ENCODE measurements around the gene CEP295NL.
A peak's percentile ranks its signal among the peaks of the same experiment; 100 is the strongest.
"Not testable (repeated sequence)": the region's sequence is repeated elsewhere in the genome, so short reads cannot be mapped to it uniquely, and the experiment has no call there.

CEP295NL gene

GRCh38 chr17:78903101-78903779, at the start of gene CEP295NL:
TSS of gene CEP295NL (minus strand) at chr17:78903201. CDS start at chr17:78901828, 1,373 bp downstream.
- DNase-seq: no peak

- no peak for DNase-seq
Measured at GRCh38 chr17:78952706-78953105, 49.7 kb upstream of the CEP295NL start.

- DNase-seq: no peak
Measured at GRCh38 chr17:78951967-78952551, 49.1 kb upstream of the CEP295NL start.

- DNase-seq: no peak
Measured at GRCh38 chr17:78950870-78951269, 47.9 kb upstream of the CEP295NL start.

- no peak for DNase-seq
Measured at GRCh38 chr17:78947235-78948149, 44.5 kb upstream of the CEP295NL start.

- DNase-seq: no peak
Measured at GRCh38 chr17:78946631-78947030, 43.6 kb upstream of the CEP295NL start.

- no peak for DNase-seq
Measured at GRCh38 chr17:78946131-78946530, 43.1 kb upstream of the CEP295NL start.

GRCh38 chr17:78945455-78945854, 42.5 kb upstream of the CEP295NL start:
- not testable (repeated sequence) for DNase-seq

GRCh38 chr17:78944956-78945355, 42.0 kb upstream of the CEP295NL start:
- DNase-seq: no peak

GRCh38 chr17:78944026-78944425, 41.0 kb upstream of the CEP295NL start:
- DNase-seq: no peak

- DNase-seq: no peak
Measured at GRCh38 chr17:78940708-78941107, 37.7 kb upstream of the CEP295NL start.

- no peak for DNase-seq
Measured at GRCh38 chr17:78940258-78940657, 37.3 kb upstream of the CEP295NL start.

GRCh38 chr17:78939615-78940014, 36.6 kb upstream of the CEP295NL start:
- DNase-seq: no peak

GRCh38 chr17:78937561-78937960, 34.6 kb upstream of the CEP295NL start:
- no peak for DNase-seq

- DNase-seq: no peak
Measured at GRCh38 chr17:78935419-78936323, 32.7 kb upstream of the CEP295NL start.

- DNase-seq: no peak
Measured at GRCh38 chr17:78934681-78935418, 31.8 kb upstream of the CEP295NL start.

- no peak for DNase-seq
Measured at GRCh38 chr17:78933959-78934568, 31.1 kb upstream of the CEP295NL start.

GRCh38 chr17:78933025-78933958, 30.3 kb upstream of the CEP295NL start:
- DNase-seq: peak; percentile 80

GRCh38 chr17:78929908-78930775, 27.1 kb upstream of the CEP295NL start:
- DNase-seq: no peak
